H9 (cell line): ENCODE results near the gene EPPIN. TPM values are rescaled to one million over a fixed set of nuclear protein-coding genes. Genes with fewer than 3 reads are reported as not detected.

Experiments
- DNase-seq: peaks from one replicate; pipeline ENCODE4 v3.0.0-alpha.2; 2017
- H2AFZ ChIP-seq: one replicate; pipeline ENCODE4 v1.6.1; 2013; ENCODE audit warnings: mild to moderate bottlenecking, low read length, control low read depth, moderate library complexity
- H2AK5ac ChIP-seq: 2 replicates; pipeline ENCODE4 v1.6.1; 2013; ENCODE audit warnings: low read length, control low read depth, mixed read lengths; ENCODE audit not compliant: insufficient read length
- H2BK120ac ChIP-seq: one replicate; pipeline ENCODE4 v1.6.1; 2013; ENCODE audit warnings: low read depth, mild to moderate bottlenecking, low read length, control low read depth, inconsistent platforms; ENCODE audit not compliant: poor library complexity, severe bottlenecking
- H2BK12ac ChIP-seq: 2 replicates; pipeline ENCODE4 v1.6.1; 2013; ENCODE audit warnings: low read length, control low read depth, mixed read lengths, low read depth; ENCODE audit not compliant: insufficient read length
- H2BK15ac ChIP-seq: 2 replicates; pipeline ENCODE4 v1.6.1; 2013; ENCODE audit warnings: low read depth, low read length, control low read depth
- H2BK20ac ChIP-seq: one replicate; pipeline ENCODE4 v1.6.1; 2013; ENCODE audit warnings: low read depth, mild to moderate bottlenecking, low read length, control low read depth, inconsistent platforms; ENCODE audit not compliant: poor library complexity, severe bottlenecking
- H2BK5ac ChIP-seq: 2 replicates; pipeline ENCODE4 v1.6.1; 2013; ENCODE audit warnings: low read length, control low read depth, mixed read lengths; ENCODE audit not compliant: insufficient read length
- H3K14ac ChIP-seq: 2 replicates; pipeline ENCODE4 v1.6.1; 2013; ENCODE audit warnings: low read length, control low read depth; ENCODE audit not compliant: insufficient read depth
- H3K18ac ChIP-seq: 2 replicates; pipeline ENCODE4 v1.6.1; 2013; ENCODE audit warnings: low read depth, mild to moderate bottlenecking, mixed read lengths, low read length, control low read depth; ENCODE audit not compliant: insufficient read length
- H3K23ac ChIP-seq: 2 replicates; pipeline ENCODE4 v1.6.1; 2013; ENCODE audit warnings: low read length, control low read depth, mixed read lengths, low read depth; ENCODE audit not compliant: insufficient read length
- H3K23me2 ChIP-seq: 2 replicates; pipeline ENCODE4 v1.6.1; 2013; ENCODE audit warnings: low read depth, mild to moderate bottlenecking, mixed read lengths, low read length, control low read depth; ENCODE audit not compliant: insufficient read length, poor library complexity, severe bottlenecking
- H3K27ac ChIP-seq: 2 replicates; pipeline ENCODE4 v1.5.1; 2013; ENCODE audit warnings: low read length, control low read depth, mixed read lengths, low read depth; ENCODE audit not compliant: insufficient read length
- H3K27me3 ChIP-seq: 2 replicates; pipeline ENCODE4 v1.6.1; 2013; ENCODE audit warnings: low read length, control low read depth, inconsistent platforms; ENCODE audit not compliant: insufficient read depth
- H3K4ac ChIP-seq: 2 replicates; pipeline ENCODE4 v1.6.1; 2013; ENCODE audit warnings: low read depth, mild to moderate bottlenecking, control low read depth, inconsistent platforms, low read length, moderate library complexity
- H3K4me1 ChIP-seq: 2 replicates; pipeline ENCODE4 v1.6.1; 2013; ENCODE audit warnings: low read length, control low read depth, inconsistent platforms; ENCODE audit not compliant: insufficient read depth
- H3K4me2 ChIP-seq: 2 replicates; pipeline ENCODE4 v1.6.1; 2013; ENCODE audit warnings: low read length, control low read depth, mixed read lengths; ENCODE audit not compliant: insufficient read length, insufficient read depth
- H3K56ac ChIP-seq: 2 replicates; pipeline ENCODE4 v1.6.1; 2013; ENCODE audit warnings: low read depth, mild to moderate bottlenecking, mixed read lengths, low read length, control low read depth; ENCODE audit not compliant: insufficient read length
- H3K79me1 ChIP-seq: 2 replicates; pipeline ENCODE4 v1.6.1; 2013; ENCODE audit warnings: low read depth, mild to moderate bottlenecking, moderate library complexity, low read length, control low read depth, inconsistent platforms; ENCODE audit not compliant: insufficient read depth, poor library complexity, severe bottlenecking
- H3K79me2 ChIP-seq: 2 replicates; pipeline ENCODE4 v1.6.1; 2013; ENCODE audit warnings: low read length, control low read depth, inconsistent platforms; ENCODE audit not compliant: insufficient read depth
- H3K9ac ChIP-seq: 2 replicates; pipeline ENCODE4 v1.6.1; 2013; ENCODE audit warnings: low read length, control low read depth, mixed read lengths; ENCODE audit not compliant: insufficient read length; ENCODE audit errors: extremely low read depth
- H3K9me3 ChIP-seq: one replicate; pipeline ENCODE4 v1.6.1; 2013; ENCODE audit warnings: low read depth, low read length, inconsistent platforms; ENCODE audit not compliant: control insufficient read depth
- H3T11ph ChIP-seq: one replicate; pipeline ENCODE4 v1.6.1; 2013; ENCODE audit warnings: mild to moderate bottlenecking, low read length, control low read depth, inconsistent platforms
- H4K20me1 ChIP-seq: one replicate; pipeline ENCODE4 v1.6.1; 2013; ENCODE audit not compliant: control insufficient read depth, insufficient read length, insufficient read depth
- H4K5ac ChIP-seq: 2 replicates; pipeline ENCODE4 v1.6.1; 2013; ENCODE audit warnings: low read depth, mild to moderate bottlenecking, mixed read lengths, low read length, control low read depth; ENCODE audit not compliant: insufficient read length
- H4K8ac ChIP-seq: replicated peaks from 2 replicates; pipeline ENCODE4 v1.6.1; 2013; ENCODE audit warnings: low read length, control low read depth, mixed read lengths, low read depth; ENCODE audit not compliant: insufficient read length
- H4K91ac ChIP-seq: 2 replicates; pipeline ENCODE4 v1.6.1; 2013; ENCODE audit warnings: low read depth, mild to moderate bottlenecking, moderate library complexity, mixed read lengths, low read length, control low read depth; ENCODE audit not compliant: insufficient read length
- H3K27ac Mint-ChIP-seq, 3 experiments: 2 replicates in 2 of 3; 3 replicates in 1 of 3; pipeline ENCODE4 v1.8.0; 2020 to 2021; ENCODE audit warnings: mixed read lengths in 3 of 3, mild to moderate bottlenecking in 1 of 3, moderate library complexity in 1 of 3
- H3K27me3 Mint-ChIP-seq: 2 replicates; pipeline ENCODE4 v1.8.0; 2021; ENCODE audit warnings: low read depth, mild to moderate bottlenecking, moderate library complexity, mixed read lengths
- H3K36me3 Mint-ChIP-seq, 3 experiments: 2 replicates in 2 of 3; 3 replicates in 1 of 3; pipeline ENCODE4 v1.8.0; 2020 to 2021; ENCODE audit warnings: low read depth in 3 of 3, mixed read lengths in 3 of 3; ENCODE audit not compliant: insufficient read depth in 1 of 3
- H3K4me1 Mint-ChIP-seq, 2 experiments: 2 replicates each; pipeline ENCODE4 v1.8.0; 2020; ENCODE audit warnings: mixed read lengths in 2 of 2
- H3K4me3 Mint-ChIP-seq, 2 experiments: 2 replicates in 1 of 2; 3 replicates in 1 of 2; pipeline ENCODE4 v1.8.0; 2020 to 2021; ENCODE audit warnings: mild to moderate bottlenecking in 2 of 2, mixed read lengths in 2 of 2, moderate library complexity in 1 of 2
- H3K9me3 Mint-ChIP-seq, 2 experiments: 2 replicates in 1 of 2; 3 replicates in 1 of 2; pipeline ENCODE4 v1.8.0; 2020; ENCODE audit warnings: mild to moderate bottlenecking in 2 of 2, mixed read lengths in 2 of 2, moderate library complexity in 1 of 2
- WGBS: extraction: QIAGEN DNeasy Blood & Tissue Kit; methylation state at CpG from one replicate; pipeline ENCODE4 v1.1.7; 2013; ENCODE audit warnings: missing lambda C conversion rate, low lambda C conversion rate, mixed read lengths; ENCODE audit not compliant: insufficient read length; ENCODE audit errors: extremely low coverage; 5-methylcytosine and 5-hydroxymethylcytosine counted together
- total RNA-seq: library from RNA; stranded (reverse); gene quantifications from 2 replicates; pipeline ENCODE4 v1.2.1, GENCODE V29; 2021
- TF ChIP-seq, protein P1 (sequence below): fragments of 200-600 bp; sonication (generic); conservative IDR thresholded peaks from 3 replicates; pipeline ENCODE4 v1.8.0; 2021; ENCODE audit warnings: antibody characterized with exemption, mild to moderate bottlenecking

Gene EPPIN
- total RNA-seq, 1 experiment from 2014 or later: not detected

DNA sequence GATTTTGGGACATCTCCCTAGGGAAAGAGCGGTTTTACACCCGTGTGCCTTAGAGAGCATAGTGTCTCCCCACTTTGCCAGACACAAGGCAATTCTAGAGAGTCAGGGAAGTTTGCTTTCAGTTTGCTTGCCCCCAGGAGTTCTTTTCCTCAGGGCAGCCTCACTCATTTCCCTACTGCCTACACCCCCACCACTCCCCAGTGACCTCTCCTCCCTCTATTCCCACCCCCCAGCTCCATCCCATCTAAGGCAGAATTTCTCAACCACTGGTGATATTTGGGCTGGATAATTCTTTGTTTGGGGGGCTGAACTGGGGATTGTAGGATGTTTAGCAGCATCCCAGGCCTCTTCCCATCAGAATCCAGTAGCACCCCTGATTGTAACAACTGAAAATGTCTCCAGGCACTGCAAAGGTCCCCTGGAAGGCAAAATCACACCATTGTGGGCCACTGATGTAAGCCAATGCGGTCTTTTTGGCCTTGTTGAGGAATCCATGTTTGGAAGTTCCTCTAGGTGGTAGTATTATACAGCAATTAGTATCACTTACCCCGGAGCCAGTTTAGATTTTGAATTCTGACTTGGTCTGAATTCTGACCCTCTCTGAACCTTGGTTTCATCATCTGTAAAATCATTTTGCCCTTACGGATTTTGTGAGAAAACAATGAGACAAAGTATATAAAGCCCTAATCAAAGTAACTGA lies 1.3 kb downstream of the EPPIN start:
- Histone ChIP-seq H3K27ac (no peak overlapping the region), H4K5ac (peak overlapping the region; percentile 47), H2AK5ac (no peak overlapping the region), H4K8ac (no peak overlapping the region), H3K14ac (no peak overlapping the region), H3T11ph (no peak overlapping the region), H2BK12ac (no peak overlapping the region), H2BK5ac (no peak overlapping the region), H2BK15ac (no peak overlapping the region), H3K4me2 (no peak overlapping the region), H3K9ac (no peak overlapping the region), H2BK120ac (no peak overlapping the region), H3K9me3 (no peaks in the 10 kb centered on the region), H4K20me1 (no peaks in the 10 kb centered on the region), H2AFZ (peak overlapping the region; percentile 96), H3K18ac (no peak overlapping the region), H3K79me1 (no peaks in the 10 kb centered on the region), H4K91ac (no peak overlapping the region), H3K23me2 (no peaks in the 10 kb centered on the region), H3K79me2 (no peaks in the 10 kb centered on the region), H3K27me3 (no peaks in the 10 kb centered on the region), H3K4me1 (no peaks in the 10 kb centered on the region), H2BK20ac (peak overlapping the region; percentile 92), H3K4ac (no peak overlapping the region), H3K23ac (no peak overlapping the region), H3K56ac (no peak overlapping the region)
- H3K27me3 Mint-ChIP-seq: peaks cover 2% of the 10 kb centered on the region
- no CpG with 5 or more reads among the region's 5 CpGs for WGBS
- H3K36me3 Mint-ChIP-seq: 0 out of 7 replicates have a peak, but pooled peaks cover 0 to 3% (median 0%) of the 10 kb centered on the region in 3 experiments
- no peak overlapping the region; a peak in 1 of 7 replicates for H3K27ac Mint-ChIP-seq
- peaks cover 0 to 6% of the 10 kb centered on the region in 2 experiments; a peak in 2 of 5 replicates for H3K9me3 Mint-ChIP-seq
- H3K4me1 Mint-ChIP-seq: peaks cover 2 to 9% of the 10 kb centered on the region in 2 experiments; a peak in 2 of 4 replicates
- peak; percentile 35 for DNase-seq
- no peak overlapping the region for H3K4me3 Mint-ChIP-seq
- TF ChIP-seq, protein P1, sequence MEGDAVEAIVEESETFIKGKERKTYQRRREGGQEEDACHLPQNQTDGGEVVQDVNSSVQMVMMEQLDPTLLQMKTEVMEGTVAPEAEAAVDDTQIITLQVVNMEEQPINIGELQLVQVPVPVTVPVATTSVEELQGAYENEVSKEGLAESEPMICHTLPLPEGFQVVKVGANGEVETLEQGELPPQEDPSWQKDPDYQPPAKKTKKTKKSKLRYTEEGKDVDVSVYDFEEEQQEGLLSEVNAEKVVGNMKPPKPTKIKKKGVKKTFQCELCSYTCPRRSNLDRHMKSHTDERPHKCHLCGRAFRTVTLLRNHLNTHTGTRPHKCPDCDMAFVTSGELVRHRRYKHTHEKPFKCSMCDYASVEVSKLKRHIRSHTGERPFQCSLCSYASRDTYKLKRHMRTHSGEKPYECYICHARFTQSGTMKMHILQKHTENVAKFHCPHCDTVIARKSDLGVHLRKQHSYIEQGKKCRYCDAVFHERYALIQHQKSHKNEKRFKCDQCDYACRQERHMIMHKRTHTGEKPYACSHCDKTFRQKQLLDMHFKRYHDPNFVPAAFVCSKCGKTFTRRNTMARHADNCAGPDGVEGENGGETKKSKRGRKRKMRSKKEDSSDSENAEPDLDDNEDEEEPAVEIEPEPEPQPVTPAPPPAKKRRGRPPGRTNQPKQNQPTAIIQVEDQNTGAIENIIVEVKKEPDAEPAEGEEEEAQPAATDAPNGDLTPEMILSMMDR: peak; percentile 77
